ENCODE data around the gene FSTL4.
A peak's percentile ranks its signal among the peaks of the same experiment; 100 is the strongest.

FSTL4 gene

GRCh38 chr5:133278317-133278716 lies 334.0 kb downstream of the FSTL4 start:
- no peak for DNase-seq

DNA sequence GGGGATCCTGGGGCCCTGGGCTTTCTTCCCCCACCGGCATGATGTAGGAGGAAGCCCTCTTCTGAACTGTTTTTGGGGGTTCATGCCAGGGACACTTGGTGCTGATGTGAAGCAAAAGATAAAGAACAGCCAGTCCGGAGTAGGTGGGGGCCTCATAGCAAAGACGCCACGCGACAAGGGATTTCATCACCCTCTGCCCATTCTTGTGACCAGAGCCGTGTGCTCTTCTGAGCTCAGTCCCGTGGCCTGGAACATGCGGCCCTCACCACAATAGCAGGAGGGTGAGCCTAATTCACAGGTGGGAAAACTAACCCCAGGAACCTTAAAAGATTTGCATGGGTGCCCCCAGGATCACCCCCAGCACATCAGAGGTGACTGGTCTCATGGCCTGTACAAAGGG lies 334.6 kb downstream of the FSTL4 start:
- DNase-seq: no peak

GRCh38 chr5:133276171-133276570 lies 336.2 kb downstream of the FSTL4 start:
- no peak for DNase-seq

- no peak for DNase-seq
These were observed 336.7 kb downstream of the FSTL4 start for GRCh38 chr5:133275631-133276030.

DNA sequence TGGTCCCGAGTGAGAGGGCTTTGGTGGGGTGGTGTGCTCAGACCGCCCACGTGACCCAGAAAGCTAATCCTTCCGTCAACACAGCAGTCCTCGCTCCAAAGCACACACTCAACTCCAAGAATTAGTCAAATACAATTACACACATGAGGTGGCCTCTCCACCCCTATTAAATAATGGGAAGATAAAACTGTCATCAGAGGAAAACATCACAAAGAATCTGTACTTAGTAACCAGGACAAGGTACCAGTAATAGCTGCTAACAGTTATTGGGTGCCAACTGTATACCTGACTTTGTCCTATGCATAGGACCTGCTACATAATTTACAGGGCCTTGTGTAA lies 337.8 kb downstream of the FSTL4 start:
- DNase-seq: peak; percentile 59

DNA sequence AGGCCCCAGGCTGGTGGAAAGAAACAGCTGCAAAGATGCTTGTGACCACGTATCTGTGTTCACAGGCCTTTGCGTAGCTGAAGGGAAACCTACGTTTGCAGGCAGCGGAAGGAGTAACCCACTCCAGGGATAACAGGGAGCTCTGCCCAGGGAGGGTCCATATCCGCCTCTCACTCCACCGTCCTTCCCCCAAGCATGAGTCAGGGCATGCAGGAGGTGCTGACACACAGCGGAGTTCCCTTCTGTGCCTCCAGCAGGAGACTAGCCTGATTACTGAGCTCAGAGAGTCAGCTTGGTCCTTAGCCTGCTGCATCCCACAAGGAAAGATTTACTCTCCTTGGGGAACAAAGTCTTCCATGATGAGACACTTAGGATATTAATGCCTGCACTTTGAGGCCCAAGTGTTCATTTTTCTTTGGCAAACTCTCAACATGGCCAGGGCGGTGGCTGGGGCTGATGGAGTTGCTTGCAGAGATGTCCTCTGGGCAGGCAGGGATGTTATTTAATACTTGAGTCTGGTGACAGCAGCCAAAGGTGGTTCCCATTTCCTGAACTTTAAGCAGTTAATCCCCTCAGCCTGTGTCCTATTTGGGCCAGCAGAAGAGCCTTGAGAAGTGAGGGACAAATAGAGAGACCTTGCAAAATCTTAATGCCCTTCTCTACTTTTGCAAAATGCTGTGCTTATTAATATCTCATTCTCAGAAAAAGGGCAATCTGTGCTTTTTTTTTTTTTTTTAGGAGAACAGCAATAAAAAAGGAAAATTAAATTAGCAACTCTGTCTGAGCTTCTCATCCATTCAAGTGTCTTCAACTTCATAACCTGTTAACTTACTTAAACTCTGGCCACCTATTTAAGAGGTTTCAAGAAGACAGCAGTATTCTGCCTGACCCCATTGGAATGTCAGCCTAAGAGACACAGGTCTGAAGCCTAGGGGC lies 338.4 kb downstream of the FSTL4 start:
- no peak for DNase-seq

DNA sequence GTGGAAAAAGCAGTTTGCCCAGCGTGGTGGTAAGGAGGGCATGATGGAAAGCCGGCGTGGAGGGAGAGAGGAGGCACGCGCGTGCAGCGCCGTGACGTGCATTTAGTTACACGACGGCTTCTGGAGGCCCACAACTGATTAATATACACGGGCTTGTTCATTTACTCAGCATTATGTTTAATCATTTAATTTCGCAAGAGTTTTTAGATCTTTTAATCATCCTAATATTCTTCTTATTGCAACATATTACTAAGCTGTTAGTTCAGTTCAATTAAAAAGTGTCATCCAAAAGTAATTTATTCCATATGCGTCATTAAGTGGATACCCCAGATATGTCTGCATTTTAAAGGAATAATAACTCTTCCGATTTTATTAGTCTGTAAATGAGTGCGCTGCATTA lies 340.0 kb downstream of the FSTL4 start:
- no peak for DNase-seq

DNA sequence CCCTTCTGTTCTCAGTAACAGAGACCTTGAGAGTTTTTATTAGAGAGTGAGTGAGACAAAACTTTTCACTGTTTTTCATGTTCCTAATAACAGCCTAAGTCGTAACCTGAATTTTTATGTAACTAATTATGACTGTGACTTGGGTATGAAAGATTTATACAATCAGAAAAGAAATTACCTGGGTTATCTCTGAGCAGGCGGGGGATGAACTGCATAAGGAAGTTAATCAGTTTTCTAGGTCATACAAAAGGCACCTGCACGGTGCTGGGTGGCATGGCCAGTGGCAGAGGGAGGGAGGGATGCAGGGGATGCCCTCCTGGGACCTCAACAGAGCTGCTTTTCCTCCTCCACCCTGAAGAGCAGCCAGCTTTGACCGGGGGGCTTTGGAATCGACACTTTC lies 340.7 kb downstream of the FSTL4 start:
- no peak for DNase-seq

DNA sequence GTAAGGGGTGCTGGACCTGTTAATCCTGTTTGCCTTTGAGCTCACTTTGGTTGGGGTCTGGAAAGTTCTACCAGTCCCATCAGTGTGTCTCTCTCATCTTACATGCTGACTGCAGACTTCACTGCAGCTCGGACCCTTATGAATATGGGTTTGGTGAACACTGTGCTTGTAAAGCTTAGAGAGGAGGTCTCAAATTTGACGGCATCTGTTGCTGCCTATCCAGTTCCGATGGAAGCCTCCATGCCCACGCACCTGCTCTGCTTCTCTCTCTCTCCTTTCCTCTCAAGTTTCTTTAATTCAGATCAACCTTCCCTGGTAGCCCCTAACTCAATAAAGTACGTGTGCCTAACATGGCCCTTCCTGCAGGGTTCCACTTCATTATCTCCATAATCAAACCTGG lies 342.6 kb downstream of the FSTL4 start:
- no peak for DNase-seq

- no peak for DNase-seq
These were observed 344.7 kb downstream of the FSTL4 start for GRCh38 chr5:133267601-133268000.

- DNase-seq: no peak
These were observed 345.4 kb downstream of the FSTL4 start for GRCh38 chr5:133266966-133267365.

GRCh38 chr5:133266527-133266878 lies 345.8 kb downstream of the FSTL4 start:
- DNase-seq: no peak

GRCh38 chr5:133265720-133266526 lies 346.4 kb downstream of the FSTL4 start:
- no peak for DNase-seq

DNA sequence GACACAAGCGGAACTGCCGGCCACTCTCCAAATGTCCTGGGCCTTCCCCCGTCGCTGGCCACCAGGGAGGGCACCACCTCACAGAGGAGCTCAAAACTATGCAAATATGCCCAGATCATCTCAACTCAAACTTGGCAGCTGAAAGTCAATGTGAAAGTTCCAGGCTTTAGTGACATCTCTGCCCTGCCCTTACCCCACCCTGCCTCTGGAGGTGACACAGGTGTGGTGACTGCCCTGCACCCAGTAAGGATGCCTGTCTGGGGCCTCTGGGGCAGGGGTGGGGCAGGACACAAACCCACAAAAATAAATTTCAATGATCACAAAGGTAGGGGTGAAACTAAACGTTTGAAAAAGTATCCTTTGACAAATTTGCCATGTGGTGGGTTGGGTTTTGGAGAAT lies 347.1 kb downstream of the FSTL4 start:
- no peak for DNase-seq

DNA sequence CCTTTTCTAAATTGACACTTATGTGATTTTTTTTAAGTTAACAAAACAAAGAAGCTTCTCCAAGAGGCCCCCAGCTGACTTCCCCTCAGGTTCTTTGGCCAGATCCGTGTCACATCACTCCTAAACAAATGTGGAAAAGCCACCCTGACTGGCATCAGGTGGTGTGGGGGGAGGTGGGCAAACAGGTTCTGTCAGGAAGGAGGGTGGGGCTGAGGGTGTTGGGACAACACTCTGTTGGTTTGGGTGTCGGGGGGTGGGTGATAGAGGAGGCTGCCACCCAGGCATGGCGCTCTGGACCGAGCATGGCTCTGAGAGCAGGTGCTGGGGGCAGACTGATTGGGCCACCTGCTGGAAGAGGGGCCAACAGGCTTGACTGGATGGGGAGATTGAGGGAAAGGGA lies 349.7 kb downstream of the FSTL4 start:
- DNase-seq: no peak

DNA sequence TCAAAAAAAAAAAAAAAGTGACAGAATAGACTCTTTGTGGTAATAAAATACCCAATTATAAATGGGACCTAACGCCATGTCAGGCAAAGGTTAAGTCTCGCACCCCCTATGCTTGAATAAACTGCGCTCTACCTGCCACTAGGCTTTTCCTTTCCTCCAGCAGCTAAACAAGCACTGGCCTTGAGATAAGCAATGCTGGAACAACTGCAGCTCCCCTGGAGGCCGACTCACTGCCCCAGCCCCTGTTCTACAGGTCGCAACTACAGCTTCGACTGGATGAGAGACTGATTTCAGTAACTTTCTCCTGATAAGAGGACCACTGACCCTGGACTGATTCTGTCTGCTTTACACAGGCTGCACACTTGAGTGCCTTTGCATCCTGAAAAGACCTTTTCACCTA lies 350.3 kb downstream of the FSTL4 start:
- no peak for DNase-seq

DNA sequence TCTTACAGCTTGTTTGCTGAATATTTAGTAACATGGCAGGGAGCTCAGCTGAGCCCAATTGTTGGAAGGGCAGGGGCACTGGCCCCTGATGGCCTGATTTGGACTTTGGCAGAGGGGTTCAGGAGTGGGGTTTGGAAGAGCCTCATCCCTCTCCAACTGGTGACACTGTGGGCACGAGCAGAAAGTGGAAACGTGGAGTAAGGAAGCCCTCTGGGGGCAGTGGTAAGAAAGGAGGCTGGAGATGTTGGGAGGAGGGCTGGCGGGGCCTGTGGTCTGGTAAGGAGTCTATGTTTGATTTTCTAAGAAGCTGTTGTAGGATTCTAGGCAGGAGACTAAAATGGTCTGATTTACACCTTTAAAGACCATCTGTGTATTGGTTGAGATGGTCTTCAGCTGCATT lies 351.6 kb downstream of the FSTL4 start:
- no peak for DNase-seq

- DNase-seq: no peak
These were observed 352.9 kb downstream of the FSTL4 start for GRCh38 chr5:133259199-133259997.

DNA sequence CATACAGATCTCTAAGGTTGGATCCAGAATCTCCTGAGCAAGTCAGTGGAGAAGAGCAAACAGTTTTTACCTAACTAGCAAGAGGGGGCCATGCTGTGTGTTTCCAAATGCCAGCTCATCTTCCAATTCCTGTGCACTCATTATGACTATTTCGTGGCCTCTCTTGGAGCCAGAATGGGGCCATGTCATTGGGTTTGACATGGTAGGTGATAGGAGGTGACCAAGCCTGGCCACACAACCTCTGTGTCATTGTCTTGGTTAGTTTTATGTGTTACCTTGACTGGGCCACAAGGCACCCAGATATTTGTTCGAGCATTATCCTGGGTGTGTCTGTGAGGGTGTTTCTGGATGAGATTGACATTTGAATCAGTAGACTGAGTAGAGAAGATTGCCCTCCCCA lies 354.4 kb downstream of the FSTL4 start:
- DNase-seq: no peak

GRCh38 chr5:133256276-133256675 lies 356.1 kb downstream of the FSTL4 start:
- peak; percentile 21 for DNase-seq

DNA sequence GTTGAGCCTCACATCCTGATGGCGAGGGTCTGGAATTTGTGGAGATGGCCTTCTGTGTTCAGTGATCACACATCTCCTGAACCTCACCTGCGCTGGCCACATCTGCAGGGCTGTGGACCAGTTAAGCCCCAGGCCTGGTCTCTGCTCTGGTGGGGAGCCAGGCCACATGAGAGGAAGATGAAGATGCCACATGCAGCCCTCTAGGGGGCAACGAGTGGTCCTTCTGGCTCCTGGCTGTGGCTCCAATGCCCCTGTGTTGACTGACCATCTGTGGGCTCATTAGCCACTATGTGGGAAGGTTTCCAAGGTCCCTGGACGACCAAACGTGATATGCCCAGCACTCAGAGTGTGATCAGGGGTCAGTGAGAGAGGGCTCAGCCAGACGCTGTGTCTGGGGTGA lies 357.5 kb downstream of the FSTL4 start:
- no peak for DNase-seq

- DNase-seq: no peak
These were observed 358.7 kb downstream of the FSTL4 start for GRCh38 chr5:133253671-133254070.

DNA sequence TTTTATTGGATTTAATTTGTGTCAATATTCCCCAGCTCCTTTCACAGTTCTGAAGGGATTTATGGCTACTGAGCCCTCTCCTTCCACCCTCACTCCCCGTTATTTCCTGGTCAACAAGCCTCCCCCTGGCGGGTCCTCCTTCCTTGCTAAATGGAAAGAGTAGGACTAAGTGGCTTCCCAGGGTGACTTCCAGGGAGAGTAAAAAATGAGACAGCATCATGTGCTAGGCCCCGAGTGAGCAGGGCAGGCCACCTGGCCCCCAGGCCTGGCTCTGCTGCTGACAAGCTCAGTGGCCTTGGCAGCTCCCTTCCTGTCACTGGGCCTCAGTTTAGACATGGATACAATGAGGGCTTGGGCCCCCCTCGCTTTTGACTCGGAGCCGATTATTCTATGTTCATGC lies 359.3 kb downstream of the FSTL4 start:
- DNase-seq: no peak

- DNase-seq: no peak
These were observed 360.2 kb downstream of the FSTL4 start for GRCh38 chr5:133252133-133252480.
